Epithelial cell of esophagus (primary cell): ENCODE data around the gene MPZL2.

ENCODE experiments used
- DNase-seq: peaks from one replicate; pipeline ENCODE4 v3.0.0; 2010; ENCODE audit warnings: low read depth
- H3K4me3 ChIP-seq: 2 replicates; pipeline ENCODE4 v1.5.1; 2011; ENCODE audit warnings: mild to moderate bottlenecking, low read length, control low read depth
- CTCF ChIP-seq: IDR thresholded peaks from 2 replicates; pipeline ENCODE4 v1.5.1; 2011; ENCODE audit warnings: low read depth, mild to moderate bottlenecking, low read length, control low read depth, inconsistent platforms; ENCODE audit not compliant: insufficient read depth; ENCODE audit errors: missing control alignments

Gene MPZL2

GRCh38 chr11:118215765-118216164 lies 48.3 kb downstream of the MPZL2 start:
- H3K4me3 ChIP-seq: no peak overlapping the region
- DNase-seq: no peak
- TF ChIP-seq CTCF: no peak

GRCh38 chr11:118215262-118215661 lies 48.8 kb downstream of the MPZL2 start:
- no peak for DNase-seq
- TF ChIP-seq CTCF: no peak
- H3K4me3 ChIP-seq: no peak overlapping the region

- DNase-seq: no peak
- no peak for TF ChIP-seq CTCF
- no peak overlapping the region for H3K4me3 ChIP-seq
Observed at GRCh38 chr11:118214210-118214914, 49.7 kb downstream of the MPZL2 start.

GRCh38 chr11:118213781-118214180 lies 50.3 kb downstream of the MPZL2 start:
- TF ChIP-seq CTCF: no peak
- DNase-seq: no peak
- no peak overlapping the region for H3K4me3 ChIP-seq

GRCh38 chr11:118213201-118213600 lies 50.9 kb downstream of the MPZL2 start:
- TF ChIP-seq CTCF: no peak
- no peak overlapping the region for H3K4me3 ChIP-seq
- DNase-seq: no peak

GRCh38 chr11:118212781-118213191 lies 51.3 kb downstream of the MPZL2 start:
- DNase-seq: no peak
- no peak for TF ChIP-seq CTCF
- H3K4me3 ChIP-seq: no peak overlapping the region

- TF ChIP-seq CTCF: no peak
- peak; percentile 23 for DNase-seq
- no peak overlapping the region for H3K4me3 ChIP-seq
Observed at GRCh38 chr11:118212131-118212725, 51.9 kb downstream of the MPZL2 start.
